SU-DHL-6 (cell line): Measurements from ENCODE around the gene CLEC16A.

Experiments used
- H2AFZ ChIP-seq: fragments of 200-600 bp; sonication (generic); 2 replicates; pipeline ENCODE4 v1.6.1; 2014; ENCODE audit warnings: low read depth, mild to moderate bottlenecking, moderate library complexity, mixed read lengths, antibody characterized with exemption, low read length; ENCODE audit not compliant: severe bottlenecking
- H3F3A ChIP-seq: fragments of 200-600 bp; shearing (Covaris generic); 2 replicates; pipeline ENCODE4 v1.6.0; 2016; ENCODE audit warnings: antibody characterized with exemption, mild to moderate bottlenecking; ENCODE audit not compliant: insufficient read depth
- H3K27ac ChIP-seq: fragments of 200-600 bp; sonication (generic); 2 replicates; pipeline ENCODE4 v1.5.1; 2016; ENCODE audit warnings: low read depth, mild to moderate bottlenecking, low read length, moderate library complexity, mixed read lengths
- H3K27me3 ChIP-seq: fragments of 200-600 bp; sonication (generic), shearing (Covaris generic); 2 replicates; pipeline ENCODE4 v1.6.0; 2014; ENCODE audit warnings: mild to moderate bottlenecking, low read length
- H3K36me3 ChIP-seq: fragments of 200-600 bp; sonication (generic); 2 replicates; pipeline ENCODE4 v1.6.1; 2014; ENCODE audit warnings: mild to moderate bottlenecking, low read length, mixed read lengths
- H3K4me2 ChIP-seq: fragments of 300-600, 200-600 bp; shearing (Covaris generic), sonication (generic); 2 replicates; pipeline ENCODE4 v1.6.0; 2014; ENCODE audit warnings: low read length, low read depth, mild to moderate bottlenecking; ENCODE audit not compliant: poor library complexity, severe bottlenecking
- H3K4me3 ChIP-seq: fragments of 200-600 bp; sonication (generic); 2 replicates; pipeline ENCODE4 v1.5.1; 2014; ENCODE audit warnings: antibody characterized with exemption, low read length, mild to moderate bottlenecking, mixed read lengths; ENCODE audit not compliant: insufficient read depth, poor library complexity, severe bottlenecking
- H3K79me2 ChIP-seq: fragments of 200-600 bp; sonication (generic); 2 replicates; pipeline ENCODE4 v1.6.1; 2014; ENCODE audit warnings: mild to moderate bottlenecking, low read length, moderate library complexity; ENCODE audit not compliant: insufficient read depth
- H3K9ac ChIP-seq: fragments of 200-600 bp; sonication (generic); 2 replicates; pipeline ENCODE4 v1.7.0; 2014; ENCODE audit warnings: mild to moderate bottlenecking, low read length
- H3K9me2 ChIP-seq: fragments of 200-600 bp; sonication (generic); replicated peaks from 2 replicates; pipeline ENCODE4 v1.6.1; 2014; ENCODE audit warnings: low read length; ENCODE audit not compliant: insufficient read depth
- H3K9me3 ChIP-seq: fragments of 200-600 bp; sonication (generic); 2 replicates; pipeline ENCODE4 v1.6.1; 2014; ENCODE audit warnings: low read length, mixed read lengths; ENCODE audit not compliant: insufficient read depth
- H4K20me1 ChIP-seq: fragments of 200-600 bp; sonication (generic); 2 replicates; pipeline ENCODE4 v1.6.1; 2014; ENCODE audit warnings: low read depth, mild to moderate bottlenecking, antibody characterized with exemption, low read length, moderate library complexity, mixed read lengths
- EZH2phosphoT487 ChIP-seq: fragments of 200-600 bp; sonication (generic), shearing (Covaris generic); conservative IDR thresholded peaks from 2 replicates; pipeline ENCODE4 v1.6.1; 2018; ENCODE audit warnings: mild to moderate bottlenecking, antibody characterized with exemption, low read length, moderate library complexity, mixed read lengths
- TF ChIP-seq, protein P1 (sequence below): fragments of 200-600 bp; sonication (generic); IDR thresholded peaks from one replicate; pipeline ENCODE4 v1.5.1; 2017; ENCODE audit warnings: antibody characterized with exemption, mild to moderate bottlenecking, low read length, moderate library complexity; ENCODE audit not compliant: insufficient read depth, poor library complexity, severe bottlenecking

Gene CLEC16A

DNA sequence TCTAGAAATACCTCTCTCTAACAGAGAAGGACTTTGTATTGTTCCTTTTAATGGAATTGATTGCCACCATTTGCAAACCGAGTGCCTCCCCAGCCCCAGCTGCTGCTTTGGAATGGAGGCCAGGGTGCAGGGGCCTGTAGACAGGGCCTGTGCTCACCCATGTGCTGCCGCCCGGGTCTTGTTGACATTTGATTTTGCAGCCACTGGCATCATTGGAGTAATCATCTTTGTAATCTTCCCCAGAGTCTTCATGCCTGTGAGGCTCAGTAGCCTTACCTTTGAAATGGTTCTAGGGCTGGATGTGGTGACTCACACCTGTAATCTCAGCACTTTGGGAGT is 119.8 kb downstream of the CLEC16A start:
- no peaks in the 10 kb centered on the region for H3K27me3 ChIP-seq
- H3K9me3 ChIP-seq = no peaks in the 10 kb centered on the region
- H4K20me1 ChIP-seq = no peaks in the 10 kb centered on the region
- no peak overlapping the region for H2AFZ ChIP-seq
- H3K9me2 ChIP-seq = no peaks in the 10 kb centered on the region
- no peak overlapping the region for H3K4me3 ChIP-seq
- no peak overlapping the region for H3K27ac ChIP-seq
- H3F3A ChIP-seq = no peaks in the 10 kb centered on the region
- H3K9ac ChIP-seq = no peak overlapping the region
- TF ChIP-seq EZH2phosphoT487 = no peak
- TF ChIP-seq, protein P1, sequence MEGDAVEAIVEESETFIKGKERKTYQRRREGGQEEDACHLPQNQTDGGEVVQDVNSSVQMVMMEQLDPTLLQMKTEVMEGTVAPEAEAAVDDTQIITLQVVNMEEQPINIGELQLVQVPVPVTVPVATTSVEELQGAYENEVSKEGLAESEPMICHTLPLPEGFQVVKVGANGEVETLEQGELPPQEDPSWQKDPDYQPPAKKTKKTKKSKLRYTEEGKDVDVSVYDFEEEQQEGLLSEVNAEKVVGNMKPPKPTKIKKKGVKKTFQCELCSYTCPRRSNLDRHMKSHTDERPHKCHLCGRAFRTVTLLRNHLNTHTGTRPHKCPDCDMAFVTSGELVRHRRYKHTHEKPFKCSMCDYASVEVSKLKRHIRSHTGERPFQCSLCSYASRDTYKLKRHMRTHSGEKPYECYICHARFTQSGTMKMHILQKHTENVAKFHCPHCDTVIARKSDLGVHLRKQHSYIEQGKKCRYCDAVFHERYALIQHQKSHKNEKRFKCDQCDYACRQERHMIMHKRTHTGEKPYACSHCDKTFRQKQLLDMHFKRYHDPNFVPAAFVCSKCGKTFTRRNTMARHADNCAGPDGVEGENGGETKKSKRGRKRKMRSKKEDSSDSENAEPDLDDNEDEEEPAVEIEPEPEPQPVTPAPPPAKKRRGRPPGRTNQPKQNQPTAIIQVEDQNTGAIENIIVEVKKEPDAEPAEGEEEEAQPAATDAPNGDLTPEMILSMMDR = no peak
- H3K4me2 ChIP-seq = no peak overlapping the region
- H3K36me3 ChIP-seq = no peaks in the 10 kb centered on the region
- no peaks in the 10 kb centered on the region for H3K79me2 ChIP-seq

DNA sequence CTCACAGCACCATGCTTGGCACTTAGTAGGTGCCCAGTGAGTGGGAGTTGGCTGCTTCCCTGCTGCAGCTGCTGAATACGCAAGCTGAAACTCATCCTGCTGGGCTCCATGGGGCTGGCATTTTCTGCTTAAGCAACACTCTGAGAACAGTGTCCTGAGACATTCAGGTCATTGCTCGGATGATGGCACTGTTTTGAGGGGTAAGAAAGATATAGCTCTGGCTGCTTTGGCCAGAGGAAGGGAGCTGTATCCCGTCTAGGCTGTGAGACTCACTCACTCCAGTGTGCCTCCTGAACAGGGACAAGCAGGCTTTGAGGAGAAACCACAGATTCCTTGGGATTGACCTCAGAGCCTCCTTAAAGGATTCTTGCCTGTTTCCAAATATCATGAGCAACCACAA is 120.5 kb downstream of the CLEC16A start:
- Histone ChIP-seq H3K79me2 (no peaks in the 10 kb centered on the region), H4K20me1 (no peaks in the 10 kb centered on the region), H3K9ac (no peak overlapping the region), H3K27me3 (no peaks in the 10 kb centered on the region), H2AFZ (no peak overlapping the region), H3K9me3 (no peaks in the 10 kb centered on the region), H3F3A (no peaks in the 10 kb centered on the region), H3K4me2 (no peak overlapping the region), H3K9me2 (no peaks in the 10 kb centered on the region), H3K36me3 (no peaks in the 10 kb centered on the region), H3K27ac (no peak overlapping the region), H3K4me3 (no peak overlapping the region)
- no peak for TF ChIP-seq EZH2phosphoT487
- TF ChIP-seq, protein P1 = no peak

DNA sequence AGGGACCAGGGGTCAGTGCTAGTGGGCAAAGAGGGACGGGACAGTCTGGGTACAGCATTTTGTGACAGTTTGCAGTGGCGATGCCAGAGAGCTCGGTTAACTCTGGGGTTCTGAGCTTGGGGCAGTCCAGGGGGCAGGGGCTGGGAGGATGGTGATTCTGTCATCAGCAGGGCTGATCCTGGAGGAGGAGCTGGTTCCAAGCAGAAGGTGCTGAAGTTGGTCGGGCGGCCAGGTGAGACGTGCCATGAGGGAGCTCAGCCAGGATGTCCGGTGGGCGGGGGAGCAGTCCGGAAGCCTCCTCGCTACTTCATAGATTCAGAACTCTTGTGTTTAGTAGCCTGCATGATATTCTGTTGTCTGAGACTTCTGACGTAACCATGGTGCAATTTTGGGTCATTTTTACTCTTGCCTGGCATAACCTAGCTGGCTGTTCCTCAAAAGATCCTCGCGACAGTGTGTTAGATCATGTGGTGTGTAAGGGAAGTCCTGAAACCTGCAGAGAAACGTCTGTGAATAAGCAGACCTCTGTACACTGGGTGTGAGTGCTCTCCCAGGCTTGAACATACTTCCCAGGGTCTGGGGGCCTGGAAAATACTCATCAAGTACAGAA is 122.0 kb downstream of the CLEC16A start:
- Histone ChIP-seq H3K4me3 (no peak overlapping the region), H3K4me2 (no peak overlapping the region), H3K79me2 (no peaks in the 10 kb centered on the region), H3K9me2 (no peaks in the 10 kb centered on the region), H3F3A (no peaks in the 10 kb centered on the region), H3K9me3 (no peaks in the 10 kb centered on the region), H3K9ac (no peak overlapping the region), H2AFZ (no peak overlapping the region), H3K27ac (no peak overlapping the region), H4K20me1 (no peaks in the 10 kb centered on the region), H3K27me3 (no peaks in the 10 kb centered on the region), H3K36me3 (no peaks in the 10 kb centered on the region)
- TF ChIP-seq, protein P1 = no peak
- no peak for TF ChIP-seq EZH2phosphoT487
